NCI-H82 treated with DMSO at 0.1 percent for 48 hours (cell line): ENCODE measurements around the gene LAMC3.

Source experiments
- DNase-seq: peaks from one replicate; lab custom pipeline; 2025; ENCODE audit not compliant: unreplicated experiment; lab: John Stamatoyannopoulos, UW

The LAMC3 gene

DNA sequence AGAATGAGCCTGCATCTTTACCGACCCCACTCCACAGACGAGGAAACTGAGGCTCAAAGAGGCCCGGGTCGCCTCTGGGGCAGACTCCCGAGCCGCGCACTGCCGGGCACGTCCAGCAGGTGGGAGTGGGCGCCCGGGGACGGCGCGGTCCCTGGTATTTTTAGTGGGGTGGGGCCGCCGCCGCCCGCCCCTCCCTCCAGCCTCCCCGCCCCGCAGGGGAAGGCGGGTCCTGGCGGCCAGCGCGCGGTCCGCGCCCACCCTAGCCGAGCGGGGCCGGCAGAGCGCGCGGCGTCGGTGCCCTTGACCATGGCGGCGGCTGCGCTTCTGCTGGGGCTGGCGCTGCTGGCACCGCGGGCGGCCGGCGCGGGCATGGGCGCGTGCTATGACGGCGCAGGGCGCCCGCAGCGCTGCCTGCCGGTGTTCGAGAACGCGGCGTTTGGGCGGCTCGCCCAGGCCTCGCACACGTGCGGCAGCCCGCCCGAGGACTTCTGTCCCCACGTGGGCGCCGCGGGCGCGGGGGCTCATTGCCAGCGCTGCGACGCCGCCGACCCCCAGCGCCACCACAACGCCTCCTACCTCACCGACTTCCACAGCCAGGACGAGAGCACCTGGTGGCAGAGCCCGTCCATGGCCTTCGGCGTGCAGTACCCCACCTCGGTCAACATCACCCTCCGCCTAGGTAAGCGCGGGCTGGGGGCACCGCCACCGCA, at the start of gene LAMC3:
LAMC3 (plus strand) TSS at position 266 of the 710 bp plus-strand sequence; CDS start at position 307, 41 bp downstream.
- DNase-seq = peak; percentile 28

DNA sequence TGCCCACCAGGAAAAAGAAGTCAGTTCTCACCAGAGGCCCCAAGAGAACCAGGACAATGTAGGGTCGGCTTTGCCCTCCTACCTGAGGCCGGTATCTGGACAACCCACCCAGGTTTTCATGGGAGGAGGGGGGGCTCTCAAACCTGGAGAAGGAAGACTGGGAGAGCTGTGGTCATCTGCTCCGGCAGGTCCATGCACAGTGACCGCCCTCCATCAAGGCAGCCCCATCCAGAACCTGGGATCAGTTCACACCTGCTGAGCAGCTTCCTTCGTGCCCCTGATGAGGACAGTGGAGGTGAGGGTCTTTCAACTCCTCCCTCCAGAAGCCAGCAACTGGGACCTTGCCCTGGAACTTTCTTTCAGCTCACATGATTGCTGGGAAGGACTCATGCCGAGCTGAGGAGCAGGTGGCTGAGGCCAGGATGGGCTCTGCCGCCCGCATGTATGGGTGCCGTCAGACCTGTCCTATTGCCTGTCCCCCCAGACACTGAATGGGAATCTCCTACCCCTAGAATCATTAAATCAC, 49.1 kb upstream of the LAMC3 start:
- no peak for DNase-seq

DNA sequence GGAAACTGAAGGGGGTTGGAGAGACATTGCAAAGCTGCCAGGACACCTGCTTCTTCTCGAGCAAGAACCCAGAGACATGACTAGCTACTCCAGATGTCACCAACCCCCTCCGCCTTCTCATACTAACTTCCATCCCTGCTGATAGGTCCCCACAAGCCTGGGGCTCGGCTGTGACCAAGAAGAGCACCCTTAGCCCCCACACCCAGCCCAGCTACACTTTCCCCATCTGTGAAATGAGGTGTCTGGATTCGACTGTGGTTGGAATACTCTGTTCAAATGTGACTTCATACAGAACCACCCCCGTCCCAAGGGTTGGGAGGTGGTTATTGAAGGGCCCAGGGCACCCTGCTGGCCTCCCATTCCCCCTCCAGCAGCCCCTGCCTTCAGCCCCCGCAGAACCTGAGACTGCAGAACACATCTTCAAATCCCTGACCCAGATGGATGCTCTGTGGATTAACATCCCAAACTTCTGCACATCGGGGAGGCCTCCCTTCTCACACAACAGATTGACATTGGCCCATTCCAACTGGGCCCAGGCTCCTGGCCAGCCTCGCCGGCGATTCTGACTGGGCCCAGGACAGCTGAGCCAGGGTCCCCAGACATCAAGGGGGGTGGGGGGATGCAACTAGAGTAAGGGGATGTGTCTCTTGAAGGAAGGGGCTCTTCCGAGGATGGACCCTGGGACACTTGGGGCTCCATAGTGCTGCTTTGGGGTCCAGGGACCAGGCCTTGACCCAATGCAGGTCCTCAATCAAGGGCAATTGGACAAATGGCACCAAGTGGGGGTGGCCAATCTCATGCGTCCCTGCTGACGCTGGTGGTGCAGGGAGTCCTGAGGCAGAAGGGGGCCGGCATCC, 48.2 kb upstream of the LAMC3 start:
- DNase-seq = no peak

DNA sequence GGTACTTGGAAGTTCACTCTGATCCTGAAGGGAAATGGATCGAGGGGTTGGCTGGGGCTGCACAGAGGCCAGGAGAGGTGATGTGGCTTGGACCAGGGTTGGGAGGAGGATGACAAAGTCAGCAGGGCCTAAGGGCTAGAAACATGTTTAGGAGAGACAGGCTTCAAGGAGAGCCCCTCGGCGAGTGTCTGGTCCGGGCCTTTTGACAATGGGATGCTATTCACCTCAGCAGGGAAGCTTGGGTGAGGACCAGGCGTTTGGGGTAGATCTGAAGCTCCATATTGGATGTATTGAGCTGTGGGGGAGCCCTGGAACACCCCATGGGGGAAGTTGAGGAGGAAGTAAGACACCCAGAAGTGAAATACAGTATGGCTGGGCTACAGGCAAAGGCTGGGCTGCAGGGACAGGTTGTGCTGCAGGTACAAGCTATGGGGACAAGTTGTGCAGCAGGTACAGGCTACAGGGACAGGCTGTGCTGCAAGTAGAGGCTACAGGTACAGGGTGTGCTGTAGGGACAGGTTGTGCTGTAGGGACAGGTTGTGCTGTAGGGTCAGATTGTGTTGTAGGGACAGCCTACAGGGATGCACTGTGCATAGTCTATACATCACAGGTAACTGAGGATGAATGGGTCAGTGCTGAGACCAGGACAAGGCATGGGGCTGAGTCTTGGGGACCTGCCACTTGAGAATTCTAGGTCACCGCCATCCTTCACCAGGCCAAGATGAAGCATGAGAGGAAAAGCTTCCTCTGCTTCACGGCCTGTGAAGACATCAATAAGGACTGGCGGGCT, 47.3 kb upstream of the LAMC3 start:
- no peak for DNase-seq

DNA sequence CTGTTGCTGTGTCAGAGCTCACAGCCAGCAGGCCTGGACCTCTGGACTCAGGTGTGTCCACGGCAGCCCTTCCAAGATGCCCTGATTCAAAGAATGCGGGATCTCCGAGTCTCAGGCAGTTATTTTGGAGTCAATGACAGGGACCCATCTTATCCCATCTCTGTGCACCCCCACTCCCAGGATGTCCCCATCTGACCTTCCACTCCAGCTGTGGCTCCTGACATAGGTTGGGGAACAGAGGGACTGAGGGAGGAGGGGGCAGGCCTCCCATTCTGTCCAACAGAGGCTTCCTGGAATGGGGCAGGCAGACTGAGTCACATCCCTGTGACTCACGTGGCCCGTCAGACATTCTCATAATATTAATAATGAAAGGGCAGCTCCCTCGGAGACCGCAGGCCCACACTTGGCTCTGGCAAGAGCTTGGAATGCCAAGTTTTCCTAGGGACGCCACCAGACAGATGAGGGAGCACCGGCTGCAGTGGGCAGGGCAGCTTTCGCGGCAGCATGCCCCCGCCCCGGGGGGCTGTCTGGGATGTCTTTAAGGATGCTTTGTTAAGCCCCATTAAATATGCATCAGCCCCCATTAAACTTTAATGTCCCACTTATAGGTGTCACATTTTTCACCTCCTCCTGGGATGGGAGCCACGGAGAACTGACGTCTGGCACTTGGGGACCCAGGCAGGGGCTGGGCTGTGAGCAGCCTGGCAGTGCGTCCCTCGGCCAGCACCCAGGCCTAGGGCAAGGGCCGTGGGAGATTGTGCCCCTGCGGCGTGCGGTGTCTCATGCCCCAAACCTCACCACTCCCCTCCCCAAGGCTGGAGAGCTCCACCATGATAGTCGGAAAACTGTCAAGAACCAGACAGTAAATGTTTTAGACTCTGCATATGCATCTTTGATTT, 46.3 kb upstream of the LAMC3 start:
- no peak for DNase-seq

DNA sequence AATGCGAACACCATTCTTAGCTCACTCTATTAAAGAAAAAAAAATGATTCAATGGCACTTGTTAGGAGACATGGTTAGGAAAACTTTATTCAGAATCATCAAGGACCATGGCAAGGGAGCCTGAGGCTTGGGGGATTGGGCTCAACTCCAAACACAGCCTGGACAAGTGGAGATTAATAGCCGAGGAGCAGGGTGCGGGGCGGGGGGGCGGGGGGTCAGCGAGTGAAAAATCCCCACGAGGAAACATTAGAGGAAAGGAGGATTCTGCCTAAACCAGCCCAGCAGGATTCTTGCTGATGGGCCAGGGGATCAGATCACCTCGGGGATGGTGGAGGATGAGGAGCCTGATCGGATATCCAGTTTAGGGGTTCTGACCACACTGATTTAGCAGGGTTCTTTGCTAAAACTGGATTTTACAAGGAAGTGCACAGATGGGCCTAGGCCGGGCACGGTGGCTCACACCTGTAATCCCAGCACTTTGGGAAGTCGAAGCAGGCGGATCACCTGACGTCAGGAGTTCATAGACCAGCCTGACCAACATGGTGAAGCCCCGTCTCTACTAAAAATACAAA, 45.6 kb upstream of the LAMC3 start:
- no peak for DNase-seq

DNA sequence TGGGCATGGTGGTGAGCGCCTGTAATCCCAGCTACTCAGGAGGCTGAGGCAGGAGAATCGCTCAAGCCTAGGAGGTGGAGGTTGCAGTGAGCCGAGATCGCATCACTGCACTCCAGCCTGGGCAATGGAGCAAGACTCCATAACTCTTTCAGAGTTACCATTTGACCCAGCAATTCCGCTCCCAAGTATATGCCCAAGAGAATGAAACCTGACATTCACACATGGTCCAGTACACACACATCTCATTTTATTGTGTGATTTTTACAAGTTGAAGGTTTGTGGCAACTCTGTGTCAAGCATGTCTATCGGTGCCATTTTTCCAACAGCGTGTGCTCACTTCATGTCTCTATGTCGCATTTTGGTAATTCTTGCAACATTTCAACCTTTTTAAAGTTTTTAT, 45.1 kb upstream of the LAMC3 start:
- no peak for DNase-seq

DNA sequence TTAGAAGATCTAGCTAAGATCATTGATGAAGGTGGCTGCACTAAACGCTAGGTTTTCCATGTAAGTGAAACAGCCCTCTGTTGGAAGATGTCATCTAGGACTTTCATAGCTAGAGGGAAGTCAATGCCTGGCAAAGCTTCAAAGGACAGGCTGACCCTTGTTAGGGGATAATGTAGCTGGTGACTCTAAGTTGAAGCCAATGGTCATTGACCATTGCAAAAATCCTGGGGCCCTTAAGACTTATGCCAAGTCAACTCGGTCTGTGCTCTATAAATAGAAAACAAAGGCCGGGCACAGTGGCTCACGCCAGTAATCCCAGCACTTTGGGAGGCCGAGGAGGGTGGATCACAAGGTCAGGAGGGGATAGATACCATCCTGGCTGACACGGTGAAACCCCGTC, 43.3 kb upstream of the LAMC3 start:
- DNase-seq = no peak

DNA sequence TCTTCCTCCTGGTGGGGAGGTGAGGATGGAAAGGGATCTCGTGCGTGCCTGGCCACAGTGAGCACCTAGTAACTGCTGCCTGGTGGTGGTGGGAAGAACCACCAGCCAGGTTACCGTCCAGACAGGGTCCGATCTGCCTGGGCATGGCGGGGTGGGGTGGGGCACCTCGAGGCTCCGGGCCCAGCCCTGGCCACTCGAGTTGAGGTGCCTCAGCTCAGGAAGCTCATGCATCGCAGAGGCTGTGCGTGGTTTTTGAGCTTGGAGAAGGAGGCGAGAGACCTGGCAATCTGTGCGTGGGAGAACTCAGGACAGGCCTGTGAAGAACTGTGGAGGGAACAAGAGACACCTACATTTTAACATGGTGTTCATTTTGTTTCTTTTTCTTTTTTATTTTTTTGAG, 38.9 kb upstream of the LAMC3 start:
- DNase-seq = no peak

DNA sequence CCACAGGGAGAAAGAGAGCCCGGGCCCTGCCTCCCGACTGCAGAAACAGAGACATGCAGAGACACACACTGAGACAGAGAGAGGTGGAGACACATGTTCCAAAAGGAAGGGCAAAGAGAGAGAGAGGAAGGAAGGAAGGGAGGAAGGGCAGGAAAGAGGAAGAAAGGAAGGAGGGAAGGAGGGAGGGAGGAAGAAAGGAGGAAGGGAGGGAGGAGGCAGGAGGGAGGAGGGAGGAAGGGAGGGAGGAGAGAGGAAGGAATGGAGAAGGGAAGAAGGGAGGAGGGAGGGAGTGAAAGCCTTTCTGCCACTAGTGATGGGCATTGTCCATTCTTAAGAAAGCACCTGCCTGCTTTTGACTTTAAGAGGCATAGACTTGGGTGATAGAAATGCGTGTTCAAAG, 38.1 kb upstream of the LAMC3 start:
- no peak for DNase-seq

DNA sequence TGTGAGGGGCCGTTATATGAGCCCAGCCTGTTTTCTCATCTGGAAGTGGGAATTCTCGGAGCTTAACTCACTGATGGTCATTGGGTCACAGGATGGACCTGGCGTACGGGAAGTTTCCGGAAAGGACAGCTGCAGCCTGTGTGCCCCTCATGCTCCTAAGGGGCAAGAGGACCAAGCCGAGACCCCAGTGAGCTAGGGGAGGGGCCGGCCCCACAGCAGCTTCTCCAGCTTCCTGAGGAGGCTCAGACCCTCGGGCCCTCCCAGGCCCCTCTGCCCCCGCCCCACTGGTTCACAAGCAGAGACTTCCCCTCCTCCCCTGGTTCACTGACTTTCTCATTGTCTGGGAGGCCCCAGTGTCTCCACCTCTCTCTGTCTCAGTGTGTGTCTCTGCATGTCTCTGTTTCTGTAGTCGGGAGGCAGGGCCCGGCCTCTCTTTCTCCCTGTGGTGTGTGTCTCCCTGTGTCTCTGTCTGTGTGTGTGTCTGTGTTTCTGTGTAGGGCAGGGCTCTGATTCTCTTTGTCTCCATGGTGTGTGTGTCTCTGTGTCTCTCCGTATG, 37.6 kb upstream of the LAMC3 start:
- no peak for DNase-seq

DNA sequence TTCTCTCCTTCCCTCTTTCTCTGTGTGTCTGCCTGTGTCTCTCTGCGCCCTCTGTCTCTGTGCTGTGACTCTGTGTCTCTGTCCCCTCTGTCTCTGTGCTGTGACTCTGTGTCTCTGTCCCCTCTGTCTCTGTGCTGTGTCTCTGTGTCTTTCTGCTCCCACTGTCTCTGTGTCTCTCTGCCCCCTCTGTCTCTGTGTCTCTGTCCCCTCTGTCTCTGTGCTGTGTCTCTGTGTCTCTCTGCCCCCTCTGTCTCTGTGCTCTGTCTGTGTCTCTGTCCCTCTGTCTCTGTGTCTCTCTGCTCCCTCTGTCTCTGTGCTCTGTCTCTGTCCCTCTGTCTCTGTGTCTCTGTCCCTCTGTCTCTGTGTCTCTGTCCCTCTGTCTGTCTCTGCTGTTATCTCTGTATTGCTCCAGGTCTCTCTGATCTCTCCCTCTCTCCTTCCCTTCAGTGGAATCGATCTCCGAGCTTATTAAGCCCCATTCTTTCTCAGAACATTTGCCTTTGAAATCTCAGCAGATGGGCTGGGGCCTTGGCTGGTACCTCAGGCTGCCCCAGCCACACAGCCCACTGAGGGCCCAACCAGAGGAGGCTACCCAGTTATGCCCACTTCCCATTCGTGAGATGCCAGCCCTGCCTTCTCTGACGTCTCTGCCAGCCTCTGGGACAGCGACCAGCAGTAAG, 36.6 kb upstream of the LAMC3 start:
- DNase-seq = no peak

DNA sequence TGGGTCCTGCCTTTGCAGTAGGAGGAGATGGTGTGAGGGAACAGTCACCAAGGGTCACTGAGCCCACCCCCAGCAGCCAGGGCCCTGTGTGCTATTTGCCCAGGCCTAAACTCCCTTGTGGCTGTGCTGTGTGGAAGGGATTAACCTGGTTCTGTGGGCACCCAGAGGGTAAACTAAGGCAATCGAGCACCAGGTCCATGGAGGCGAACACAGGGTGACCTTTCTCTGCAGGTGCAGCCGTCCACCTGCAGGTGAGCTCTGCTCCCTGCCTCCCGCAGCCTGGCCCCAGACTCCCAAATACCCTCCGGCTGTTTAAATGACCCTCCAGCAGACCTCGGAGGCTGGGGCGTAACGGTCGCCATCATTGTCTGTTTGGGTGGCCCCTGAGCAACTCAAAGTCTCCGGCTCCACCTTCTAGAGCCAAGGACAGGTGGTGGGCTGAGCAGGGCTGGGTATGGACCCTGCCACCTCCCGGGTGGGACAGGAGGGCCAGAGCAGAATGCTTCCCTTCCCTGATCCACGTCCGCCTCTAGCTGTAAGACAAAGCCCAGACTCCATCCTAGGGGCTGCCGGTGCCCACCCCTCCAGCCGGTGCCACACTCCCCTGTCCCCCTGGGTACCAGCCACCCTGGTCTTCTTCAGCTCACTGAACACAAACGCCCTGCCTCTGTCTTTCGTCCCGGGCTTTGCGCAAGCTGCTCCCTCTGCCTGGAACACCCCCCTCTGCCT, 35.9 kb upstream of the LAMC3 start:
- DNase-seq = no peak

DNA sequence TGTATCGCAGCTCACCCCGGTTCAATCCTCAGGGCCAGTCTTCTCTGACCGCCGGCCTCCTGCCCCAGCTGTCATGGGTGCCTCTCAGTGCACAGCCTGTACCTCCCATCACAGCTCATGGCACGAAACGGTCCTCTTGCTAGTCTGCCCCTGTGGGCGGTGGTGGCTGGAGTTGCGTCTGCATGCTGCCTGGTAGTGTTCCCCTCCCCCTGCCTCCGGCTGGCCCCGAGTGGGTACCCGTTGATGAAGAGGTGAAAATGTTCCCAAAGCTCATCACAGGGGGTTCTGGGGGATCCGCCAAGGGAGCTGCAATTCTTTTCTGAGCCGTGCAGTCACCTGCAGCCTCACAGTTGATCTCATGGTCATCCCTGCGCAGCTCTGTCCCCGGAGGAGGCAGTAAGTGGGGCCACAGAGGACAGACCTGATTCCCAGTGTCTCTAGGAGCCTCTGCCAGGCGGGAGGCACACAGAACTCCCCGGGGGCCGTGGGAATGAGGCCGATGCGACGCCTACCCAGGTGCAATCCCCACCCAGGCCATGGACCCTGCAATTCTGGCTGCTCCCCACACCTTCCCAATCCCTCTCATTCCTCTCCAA, 35.2 kb upstream of the LAMC3 start:
- DNase-seq = no peak

DNA sequence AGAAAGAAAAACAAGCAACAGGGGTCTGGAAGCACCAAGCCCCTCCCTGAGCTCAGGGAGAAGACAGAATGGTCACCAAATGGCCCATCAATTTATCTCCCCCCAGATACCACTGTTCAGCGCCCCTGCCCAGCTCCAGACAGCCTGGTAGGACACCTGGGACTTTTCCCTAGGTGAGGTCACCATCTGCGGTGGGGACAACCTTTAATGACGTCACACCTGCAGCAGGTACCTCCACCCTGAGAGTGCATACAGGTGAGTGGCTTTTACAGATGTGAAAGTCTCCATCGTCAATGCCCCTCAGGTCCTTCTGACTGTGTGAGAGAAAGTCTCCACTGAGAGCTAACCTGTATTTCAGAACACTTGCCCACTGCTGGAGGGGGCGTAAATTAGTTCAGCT, 34.3 kb upstream of the LAMC3 start:
- no peak for DNase-seq

DNA sequence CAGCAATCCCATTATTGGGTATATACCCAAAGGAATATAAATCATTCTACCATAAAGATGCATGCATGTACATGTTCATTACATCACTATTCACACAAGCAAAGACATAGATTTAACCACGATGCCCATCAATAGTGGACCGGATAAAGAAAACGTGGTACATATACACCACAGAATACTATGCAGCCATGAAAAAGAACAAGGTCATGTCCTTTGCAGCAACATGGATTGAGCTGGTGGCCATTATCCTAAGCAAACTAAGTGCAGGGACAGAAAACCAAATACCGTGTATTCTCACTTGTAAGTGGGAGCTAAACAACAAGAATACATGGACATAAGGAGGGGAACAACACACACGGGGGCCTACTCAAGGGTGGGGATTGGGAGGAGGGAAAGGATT, 33.8 kb upstream of the LAMC3 start:
- no peak for DNase-seq

DNA sequence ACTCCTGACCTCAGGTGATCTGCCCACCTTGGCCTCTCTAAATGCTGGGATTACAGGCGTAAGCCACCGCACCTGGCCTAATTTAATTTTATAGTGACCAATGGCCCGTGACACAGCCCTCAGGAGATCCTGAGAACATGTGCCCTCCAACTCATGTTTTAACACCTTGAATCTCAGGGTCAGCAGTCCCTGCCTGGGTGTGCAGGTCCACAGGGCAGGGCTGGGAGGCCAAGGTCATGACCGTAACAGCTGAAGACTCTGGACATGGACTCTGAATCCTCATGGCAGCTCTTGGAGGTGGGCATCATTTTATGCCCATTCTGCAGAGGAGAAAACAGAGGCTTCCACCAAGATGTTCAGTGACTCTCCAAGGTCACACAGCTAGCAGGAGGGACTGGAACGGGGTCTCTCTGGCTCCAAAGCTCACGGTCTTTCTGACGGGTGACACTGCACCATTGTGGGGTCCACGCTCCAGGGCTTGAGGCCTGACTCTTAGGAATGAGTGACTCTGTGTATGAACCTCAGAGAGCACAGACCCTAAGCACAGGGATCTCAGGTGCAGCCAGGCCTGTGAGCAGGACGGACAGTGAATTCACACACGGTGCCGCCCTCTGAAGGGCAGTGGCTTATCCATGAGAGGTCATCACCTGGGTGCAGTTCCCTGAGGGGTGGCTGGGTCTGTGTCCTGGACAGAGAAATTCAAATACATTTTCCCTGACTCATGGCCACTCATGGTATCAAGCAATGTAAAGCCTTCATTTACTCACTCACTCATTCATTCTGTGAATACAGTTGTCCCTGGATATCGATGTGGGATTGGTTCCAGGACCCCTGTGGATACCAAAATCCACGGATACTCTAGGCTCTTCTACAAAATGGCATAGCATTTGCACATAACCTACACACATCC, 32.8 kb upstream of the LAMC3 start:
- DNase-seq = no peak
